ENCODE measurements around the gene RANBP10.

GRCh38 chr16:67718668-67719047 is 87.7 kb downstream of the RANBP10 start:
- TF ChIP-seq, protein P1, sequence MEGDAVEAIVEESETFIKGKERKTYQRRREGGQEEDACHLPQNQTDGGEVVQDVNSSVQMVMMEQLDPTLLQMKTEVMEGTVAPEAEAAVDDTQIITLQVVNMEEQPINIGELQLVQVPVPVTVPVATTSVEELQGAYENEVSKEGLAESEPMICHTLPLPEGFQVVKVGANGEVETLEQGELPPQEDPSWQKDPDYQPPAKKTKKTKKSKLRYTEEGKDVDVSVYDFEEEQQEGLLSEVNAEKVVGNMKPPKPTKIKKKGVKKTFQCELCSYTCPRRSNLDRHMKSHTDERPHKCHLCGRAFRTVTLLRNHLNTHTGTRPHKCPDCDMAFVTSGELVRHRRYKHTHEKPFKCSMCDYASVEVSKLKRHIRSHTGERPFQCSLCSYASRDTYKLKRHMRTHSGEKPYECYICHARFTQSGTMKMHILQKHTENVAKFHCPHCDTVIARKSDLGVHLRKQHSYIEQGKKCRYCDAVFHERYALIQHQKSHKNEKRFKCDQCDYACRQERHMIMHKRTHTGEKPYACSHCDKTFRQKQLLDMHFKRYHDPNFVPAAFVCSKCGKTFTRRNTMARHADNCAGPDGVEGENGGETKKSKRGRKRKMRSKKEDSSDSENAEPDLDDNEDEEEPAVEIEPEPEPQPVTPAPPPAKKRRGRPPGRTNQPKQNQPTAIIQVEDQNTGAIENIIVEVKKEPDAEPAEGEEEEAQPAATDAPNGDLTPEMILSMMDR (conservative IDR thresholded peaks at IDR 0.05; ENCODE audit: low read depth in 2 of 2), result no peak
- no peak for TF ChIP-seq EZH2 (IDR thresholded peaks at IDR 0.05; ENCODE audit: low read depth, unreplicated experiment)
